ENCODE measurements around the gene UNCX.
"Not testable (repeated sequence)": the region's sequence is repeated elsewhere in the genome, so short reads cannot be mapped to it uniquely, and the experiment has no call there.

UNCX gene

GRCh38 chr7:1274121-1274875, 41.6 kb downstream of the UNCX start:
- TF ChIP-seq, protein P1, sequence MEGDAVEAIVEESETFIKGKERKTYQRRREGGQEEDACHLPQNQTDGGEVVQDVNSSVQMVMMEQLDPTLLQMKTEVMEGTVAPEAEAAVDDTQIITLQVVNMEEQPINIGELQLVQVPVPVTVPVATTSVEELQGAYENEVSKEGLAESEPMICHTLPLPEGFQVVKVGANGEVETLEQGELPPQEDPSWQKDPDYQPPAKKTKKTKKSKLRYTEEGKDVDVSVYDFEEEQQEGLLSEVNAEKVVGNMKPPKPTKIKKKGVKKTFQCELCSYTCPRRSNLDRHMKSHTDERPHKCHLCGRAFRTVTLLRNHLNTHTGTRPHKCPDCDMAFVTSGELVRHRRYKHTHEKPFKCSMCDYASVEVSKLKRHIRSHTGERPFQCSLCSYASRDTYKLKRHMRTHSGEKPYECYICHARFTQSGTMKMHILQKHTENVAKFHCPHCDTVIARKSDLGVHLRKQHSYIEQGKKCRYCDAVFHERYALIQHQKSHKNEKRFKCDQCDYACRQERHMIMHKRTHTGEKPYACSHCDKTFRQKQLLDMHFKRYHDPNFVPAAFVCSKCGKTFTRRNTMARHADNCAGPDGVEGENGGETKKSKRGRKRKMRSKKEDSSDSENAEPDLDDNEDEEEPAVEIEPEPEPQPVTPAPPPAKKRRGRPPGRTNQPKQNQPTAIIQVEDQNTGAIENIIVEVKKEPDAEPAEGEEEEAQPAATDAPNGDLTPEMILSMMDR (IDR thresholded peaks at IDR 0.05; ENCODE audit: control insufficient read depth, insufficient read depth, low read depth, low read length, missing control alignments): no peak
- no peak for DNase-seq (ENCODE audit: low read depth)
- H3K4me3 ChIP-seq (ENCODE audit: control insufficient read depth, low read depth, low read length): no peak overlapping the region

DNA sequence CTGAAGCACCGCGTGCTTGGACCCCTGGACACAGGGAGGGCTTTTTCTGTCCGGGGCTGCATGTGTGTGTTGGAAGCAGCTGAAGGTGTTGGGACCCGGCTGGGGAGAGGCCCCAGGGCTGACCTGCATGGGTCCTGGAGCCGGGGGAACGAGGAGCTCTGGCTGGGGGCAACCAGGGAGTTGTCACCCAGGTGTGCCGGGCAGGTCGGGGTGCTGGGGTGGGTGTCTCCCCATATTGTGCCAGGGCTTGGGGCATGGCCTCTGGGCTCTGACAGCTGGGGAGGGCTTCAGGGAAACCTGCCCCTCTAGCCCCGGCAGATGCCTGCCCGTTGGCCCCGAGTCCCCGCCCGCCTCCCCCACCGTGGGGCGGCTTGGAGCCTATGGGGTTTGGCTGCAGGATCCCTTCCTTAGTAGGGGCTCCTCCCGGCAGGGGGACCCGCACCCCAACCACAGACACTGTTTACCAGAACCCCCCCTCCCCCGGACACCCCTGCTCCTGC, 42.3 kb downstream of the UNCX start:
- TF ChIP-seq, protein P1 (IDR thresholded peaks at IDR 0.05; ENCODE audit: control insufficient read depth, insufficient read depth, low read depth, low read length, missing control alignments): no peak
- no peak for DNase-seq (ENCODE audit: low read depth)

GRCh38 chr7:1275451-1276381, 43.0 kb downstream of the UNCX start:
- no peak for DNase-seq (ENCODE audit: low read depth)
- H3K4me3 ChIP-seq (ENCODE audit: control insufficient read depth, low read depth, low read length): no peak overlapping the region
- TF ChIP-seq, protein P1 (IDR thresholded peaks at IDR 0.05; ENCODE audit: control insufficient read depth, insufficient read depth, low read depth, low read length, missing control alignments): no peak

More for the DNA sequence above, 42.3 kb downstream of the UNCX start:
- H3K4me3 ChIP-seq (ENCODE audit: control insufficient read depth, low read depth, low read length): no peak overlapping the region

GRCh38 chr7:1276626-1277175, 44.0 kb downstream of the UNCX start:
- H3K4me3 ChIP-seq (ENCODE audit: control insufficient read depth, low read depth, low read length): no peak overlapping the region
- TF ChIP-seq, protein P1 (IDR thresholded peaks at IDR 0.05; ENCODE audit: control insufficient read depth, insufficient read depth, low read depth, low read length, missing control alignments): no peak
- DNase-seq (ENCODE audit: low read depth): no peak

GRCh38 chr7:1278543-1278942, 45.9 kb downstream of the UNCX start:
- TF ChIP-seq, protein P1 (IDR thresholded peaks at IDR 0.05; ENCODE audit: control insufficient read depth, insufficient read depth, low read depth, low read length, missing control alignments): no peak
- no peak overlapping the region for H3K4me3 ChIP-seq (ENCODE audit: control insufficient read depth, low read depth, low read length)

GRCh38 chr7:1279041-1279440, 46.4 kb downstream of the UNCX start:
- DNase-seq (ENCODE audit: low read depth): no peak
- no peak overlapping the region for H3K4me3 ChIP-seq (ENCODE audit: control insufficient read depth, low read depth, low read length)

More at GRCh38 chr7:1278543-1278942, 45.9 kb downstream of the UNCX start:
- DNase-seq (ENCODE audit: low read depth): no peak

GRCh38 chr7:1279895-1280294, 47.2 kb downstream of the UNCX start:
- not testable (repeated sequence) for H3K4me3 ChIP-seq (ENCODE audit: control insufficient read depth, low read depth, low read length); DNase-seq (ENCODE audit: low read depth)

More at GRCh38 chr7:1279041-1279440, 46.4 kb downstream of the UNCX start:
- TF ChIP-seq, protein P1 (IDR thresholded peaks at IDR 0.05; ENCODE audit: control insufficient read depth, insufficient read depth, low read depth, low read length, missing control alignments): no peak
